Activated T-helper 9 cell treated with anti-CD3 and anti-CD28 coated beads, Interleukin-2, amount 50 U/mL, for 16 hours (primary cell): ENCODE results near the gene RDH8.
"Not testable (repeated sequence)": the region's sequence is repeated elsewhere in the genome, so short reads cannot be mapped to it uniquely, and the experiment has no call there.

Experiments
- DNase-seq: peaks from one replicate; pipeline ENCODE4 v3.0.0-alpha.2; 2020; ENCODE audit warnings: low read depth

Gene RDH8

GRCh38 chr19:10005632-10006334 is 7.5 kb upstream of the RDH8 start:
- DNase-seq: no peak

DNA sequence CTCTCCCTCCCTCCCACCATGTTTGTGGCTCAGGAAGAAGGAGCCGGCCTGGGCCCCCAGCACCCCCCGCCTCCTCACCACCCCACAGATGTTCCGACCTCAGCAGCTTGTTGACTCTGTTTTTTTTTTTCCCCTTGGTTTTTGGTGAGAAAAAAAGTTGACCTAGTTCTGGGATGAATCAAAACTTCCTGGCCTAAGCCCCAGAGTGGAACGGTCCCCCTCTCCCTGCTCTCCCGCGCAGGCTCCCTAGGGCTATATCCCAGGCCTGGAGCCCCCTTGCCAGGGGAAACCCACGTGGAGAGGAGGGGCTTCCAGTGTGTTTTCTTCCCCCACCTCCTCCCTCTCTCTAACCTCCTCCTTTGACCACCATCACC is 7.0 kb upstream of the RDH8 start:
- peak; percentile 26 for DNase-seq

GRCh38 chr19:10006752-10007323 is 6.4 kb upstream of the RDH8 start:
- no peak for DNase-seq

DNA sequence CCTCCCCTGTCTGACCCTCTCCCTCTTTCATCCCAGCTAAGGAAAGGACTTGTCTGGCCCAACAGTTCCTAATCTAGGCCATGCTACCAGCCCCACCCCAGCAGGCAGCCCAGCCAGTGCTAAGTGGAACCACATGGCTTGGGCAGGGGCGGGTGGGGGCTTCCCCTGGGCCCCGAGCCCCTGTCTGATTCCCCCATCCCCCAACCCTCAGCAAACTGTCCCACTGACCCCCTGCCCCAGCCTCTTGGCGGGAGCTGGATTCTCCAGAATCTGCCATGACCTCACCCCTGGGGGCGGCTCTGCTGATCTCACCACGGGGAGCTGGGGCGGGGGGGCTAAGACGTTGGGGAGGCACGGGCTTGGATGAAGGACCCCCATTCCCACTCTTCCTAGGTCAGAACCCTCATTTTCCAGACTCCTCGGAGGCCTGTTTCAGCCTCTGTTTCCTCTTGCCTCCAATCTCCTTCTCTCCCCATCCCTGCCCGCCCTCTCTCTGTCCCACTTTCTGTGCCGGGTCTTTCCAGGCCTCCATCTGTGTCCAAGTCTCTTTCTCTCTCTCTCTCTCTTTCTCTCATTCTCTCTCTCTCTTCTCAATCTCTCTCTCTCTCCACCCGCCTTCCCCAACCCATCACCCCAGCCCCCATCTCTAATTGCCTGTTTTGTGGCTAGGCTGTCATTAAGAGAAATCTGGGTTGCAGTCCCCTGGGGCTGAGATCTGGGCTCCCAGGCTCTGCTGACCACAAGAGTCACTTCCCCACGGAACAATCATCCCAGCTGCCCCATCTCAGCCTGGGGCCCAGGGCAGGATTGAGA is 5.7 kb upstream of the RDH8 start:
- no peak for DNase-seq

DNA sequence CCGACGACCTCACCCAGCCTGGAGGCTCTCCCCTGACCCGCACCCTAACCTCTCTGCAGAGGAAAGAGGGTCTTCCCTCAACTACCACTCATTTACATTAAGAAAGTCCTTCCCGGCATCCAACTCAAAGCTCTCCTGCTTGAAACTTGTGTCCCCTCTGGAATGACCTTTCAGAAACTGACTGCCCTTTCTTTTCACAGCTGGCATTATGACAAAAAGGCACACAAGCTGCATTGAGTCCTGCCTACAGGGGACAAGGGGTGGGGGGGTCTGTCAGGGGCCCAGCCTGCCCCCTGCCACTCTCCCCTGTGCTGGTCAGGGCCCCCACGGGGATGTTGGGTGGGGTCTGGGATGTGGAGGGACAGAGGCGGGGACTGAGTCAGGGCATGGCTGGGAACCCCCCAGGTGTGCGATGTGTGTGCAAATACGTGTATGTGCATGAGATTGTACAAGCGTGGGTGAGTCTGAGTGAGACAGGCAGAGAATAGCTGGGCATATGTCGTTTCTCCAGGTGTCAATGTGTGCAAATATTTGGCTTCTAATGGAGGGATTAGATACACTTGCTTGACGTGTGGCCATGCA is 5.0 kb upstream of the RDH8 start:
- no peak for DNase-seq

GRCh38 chr19:10009714-10010224 is 3.5 kb upstream of the RDH8 start:
- no peak for DNase-seq

- no peak for DNase-seq
Observed at GRCh38 chr19:10010247-10010691, 3.0 kb upstream of the RDH8 start, which contains the start of gene COL5A3. COL5A3 (minus strand) TSS chr19:10010504; CDS start chr19:10010385, 119 bp downstream.

DNA sequence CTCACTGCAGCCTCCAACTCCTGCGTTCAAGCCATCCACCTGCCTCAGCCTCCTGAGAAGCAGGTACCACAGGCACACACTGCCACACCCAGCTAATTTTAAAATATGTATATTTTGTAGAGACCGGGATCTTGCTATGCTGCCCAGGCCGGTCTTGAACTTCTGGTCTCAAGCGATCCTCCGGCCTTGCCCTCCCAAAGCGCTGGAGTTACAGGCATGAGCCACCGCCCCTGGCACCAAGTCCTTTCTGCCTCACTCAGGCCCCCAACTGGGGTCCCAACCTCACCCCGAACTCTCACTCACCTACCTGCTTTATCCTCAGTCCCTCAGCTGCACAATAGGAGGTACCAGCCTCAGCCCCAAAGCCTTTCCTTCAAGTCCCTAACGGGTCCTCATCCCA is 2.3 kb upstream of the RDH8 start:
- no peak for DNase-seq

DNA sequence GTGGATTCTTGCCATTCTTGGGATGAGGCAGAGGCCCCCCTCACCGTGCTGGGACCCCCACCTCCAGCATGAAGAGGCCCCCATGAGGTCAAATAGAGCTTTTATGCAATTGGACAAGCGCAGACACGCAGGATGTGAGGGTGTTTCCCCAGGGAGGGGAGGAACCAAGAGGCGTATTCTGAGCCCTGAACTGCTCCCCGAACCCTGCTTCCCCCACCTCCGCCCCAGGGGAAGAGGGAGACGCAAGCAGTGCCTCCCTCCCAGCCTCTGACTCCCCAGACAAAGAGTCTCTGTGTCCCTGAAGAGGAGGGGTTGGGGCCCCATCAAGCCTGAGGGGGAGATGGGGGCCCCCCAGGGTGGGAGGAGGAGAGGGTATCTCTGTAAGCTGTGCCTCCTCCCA is 1.3 kb upstream of the RDH8 start:
- DNase-seq: no peak

- DNase-seq: no peak
Observed at GRCh38 chr19:10013834-10014618, 743 bp downstream of the RDH8 start.

- no peak for DNase-seq
Observed at GRCh38 chr19:10018263-10018662, 5.0 kb downstream of the RDH8 start.

GRCh38 chr19:10018786-10019185 is 5.5 kb downstream of the RDH8 start:
- DNase-seq: no peak

DNA sequence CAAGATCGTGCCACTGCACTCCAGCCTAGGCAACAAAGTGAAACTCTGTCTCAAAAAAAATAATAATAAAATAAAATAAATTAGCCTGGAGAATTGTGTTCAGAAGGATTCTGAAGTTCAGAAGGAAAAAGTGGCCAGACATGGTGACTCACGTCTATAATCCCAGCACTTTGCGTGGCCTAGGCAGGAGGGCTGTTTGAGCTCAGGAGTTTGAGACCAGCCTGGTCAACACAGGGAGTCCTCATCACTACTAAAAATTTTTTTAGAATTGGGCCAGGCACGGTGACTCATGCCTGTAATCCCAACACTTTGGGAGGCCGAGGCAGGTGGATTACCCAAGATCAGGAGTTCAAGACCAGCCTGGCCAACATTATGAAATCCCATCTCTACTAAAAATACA is 6.0 kb downstream of the RDH8 start:
- no peak for DNase-seq

DNA sequence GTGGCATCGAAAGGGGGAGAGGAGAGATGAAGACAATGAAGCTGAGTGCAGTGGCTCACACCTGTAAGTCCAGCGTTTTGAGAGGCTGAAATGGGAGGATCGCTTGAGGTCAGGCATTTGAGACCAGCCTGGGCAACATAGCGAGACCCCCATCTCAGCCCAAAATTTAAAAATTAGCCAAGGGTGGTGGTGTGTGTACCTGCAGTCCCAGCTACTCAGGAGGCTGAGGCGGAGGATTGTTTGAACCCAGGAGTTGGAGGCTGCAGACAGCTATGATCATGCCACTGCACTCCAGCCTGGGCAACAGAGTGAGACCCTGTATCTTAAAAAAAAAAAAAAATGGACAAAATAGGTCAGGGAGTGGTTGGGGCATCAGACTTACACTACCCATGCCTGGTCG is 7.6 kb downstream of the RDH8 start:
- DNase-seq: no peak

DNA sequence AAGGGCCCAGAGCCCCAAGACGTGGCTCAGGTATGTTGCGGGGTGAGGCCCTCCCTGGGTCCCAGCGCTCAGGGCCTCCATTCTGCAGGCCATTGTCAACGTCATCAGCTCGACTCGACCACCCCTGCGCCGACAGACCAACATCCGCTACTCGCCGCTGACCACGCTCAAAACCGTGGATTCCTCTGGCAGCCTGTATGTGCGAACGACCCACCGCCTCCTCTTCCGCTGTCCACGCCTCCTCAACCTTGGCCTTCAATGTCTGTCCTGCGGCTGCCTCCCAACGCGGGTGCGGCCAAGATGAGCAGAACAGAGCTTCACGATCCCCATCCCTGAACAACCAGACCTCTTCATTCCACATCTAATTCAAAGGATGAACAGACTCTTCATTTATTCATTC is 8.2 kb downstream of the RDH8 start:
- no peak for DNase-seq

DNA sequence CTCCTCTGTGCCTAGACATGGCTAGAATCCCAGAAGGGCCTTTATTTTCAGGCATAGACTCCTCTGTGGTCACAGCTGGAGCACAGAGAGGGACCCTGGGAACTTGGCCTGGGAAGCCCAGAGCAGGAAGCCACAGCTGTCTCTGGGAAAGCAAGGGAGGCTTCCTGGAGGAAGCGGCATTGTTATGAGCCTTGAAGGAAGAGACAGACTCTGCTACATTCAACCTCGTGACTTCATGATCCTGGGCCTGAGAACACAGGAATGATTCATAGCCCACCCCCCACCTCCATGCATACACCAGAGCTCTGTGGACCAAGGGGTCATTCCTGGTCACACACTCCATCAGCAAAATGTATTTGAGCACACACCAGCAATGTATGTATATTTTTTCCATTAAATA is 8.6 kb downstream of the RDH8 start:
- no peak for DNase-seq

GRCh38 chr19:10023096-10023495 is 9.8 kb downstream of the RDH8 start:
- not testable (repeated sequence) for DNase-seq

- DNase-seq: no peak
Observed at GRCh38 chr19:10026744-10027143, 13.5 kb downstream of the RDH8 start.

DNA sequence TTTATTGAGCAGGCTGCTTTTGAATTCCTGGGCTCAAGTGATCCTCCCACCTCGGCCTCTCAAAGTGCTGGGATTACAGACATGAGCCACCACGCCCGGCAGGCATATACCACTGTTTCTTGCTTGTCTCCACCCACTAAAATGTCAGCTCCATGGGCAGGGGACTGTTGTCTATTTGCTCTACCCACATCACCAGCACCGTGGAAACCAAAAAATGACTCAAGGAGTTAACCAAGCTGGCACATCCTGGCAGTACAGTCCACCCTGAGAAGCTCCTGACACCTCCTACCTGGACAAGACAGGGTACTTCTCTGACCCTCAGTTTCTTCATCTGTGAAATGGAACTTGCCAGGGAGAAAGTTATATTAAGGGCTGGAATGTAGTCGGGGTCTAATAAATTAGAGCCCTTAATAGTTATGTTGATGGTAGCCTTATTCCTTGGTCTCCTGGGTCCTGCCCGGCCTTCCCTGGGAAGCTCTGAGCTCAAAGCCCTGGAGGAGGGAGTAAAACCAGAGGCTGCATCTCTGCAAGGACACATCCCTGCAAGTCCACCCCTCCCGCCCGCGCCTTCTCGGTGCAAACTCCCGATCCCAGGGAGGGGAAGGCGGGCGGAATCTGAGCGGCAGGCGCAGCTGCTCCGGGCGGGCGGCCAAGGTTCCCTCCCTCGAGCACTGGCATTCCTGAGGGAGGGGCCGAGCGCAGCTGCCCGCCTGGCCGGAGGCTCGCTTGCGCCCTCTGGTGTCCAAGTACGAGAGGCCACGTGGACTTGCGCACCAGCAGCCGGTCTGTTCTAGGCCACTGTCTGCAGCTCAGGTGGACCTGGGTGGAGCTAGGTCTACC is 14.1 kb downstream of the RDH8 start:
- DNase-seq: peak; percentile 68

GRCh38 chr19:10033614-10034013 is 20.3 kb downstream of the RDH8 start:
- DNase-seq: no peak

DNA sequence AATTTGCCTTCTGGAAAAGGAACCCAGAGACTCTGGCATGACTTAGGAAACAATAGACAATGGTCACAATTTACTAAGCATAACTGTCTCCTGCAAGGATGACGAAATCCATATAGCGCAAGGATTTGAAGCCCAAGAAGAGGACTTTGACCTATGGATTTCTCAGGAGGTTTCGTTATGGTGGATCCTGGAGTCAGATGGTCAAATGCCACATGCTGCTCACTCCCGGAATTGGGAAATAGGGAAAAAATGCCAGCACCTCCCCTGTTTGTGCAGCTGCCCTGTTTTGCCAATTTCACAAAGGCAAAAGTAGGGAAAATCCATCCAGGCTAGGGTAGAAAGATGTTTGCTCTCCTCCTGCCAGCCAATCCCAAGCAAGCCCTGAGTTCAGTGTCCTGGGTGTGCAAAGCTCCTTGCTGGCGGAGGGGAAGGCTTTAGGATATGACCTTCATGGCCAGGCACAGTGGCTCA is 23.4 kb downstream of the RDH8 start:
- no peak for DNase-seq
